K562 (cell line): ENCODE measurements around the gene MATCAP1. TPM values are rescaled to one million over a fixed set of nuclear protein-coding genes. Genes with fewer than 3 reads are reported as not detected.

Experiments
- ATAC-seq: fragments of 200-7000 bp; cut with Tn5 transposase; 3 replicates; pipeline ENCODE4 v1.9.1; 2020; ENCODE audit warnings: moderate library complexity
- BruUV-seq: library from RNA; stranded (reverse); fragments of 400-500 nt; replicated peaks from 2 replicates; lab custom pipeline; 2021; lab: Mats Ljungman, UMichigan
- CTCF ChIA-PET: fragments of 300-600 bp; formaldehyde crosslinking; extraction: SDS; loops from one replicate; lab custom pipeline; 2021; ENCODE audit warnings: low intra/inter-chr PET ratio; lab: Yijun Ruan, JAX
- POLR2A ChIA-PET: fragments of 300-600, 350-650 bp; sonication (Branson Sonifier 250); formaldehyde crosslinking; extraction: SDS; loops from one replicate; lab custom pipeline; 2021; ENCODE audit warnings: antibody characterized with exemption, inconsistent platforms; lab: Yijun Ruan, JAX
- DNase-seq, 4 experiments: peaks; one replicate each; pipeline versions ENCODE4 v3.0.0 to v3.0.0-alpha.2; 2011 to 2018; ENCODE audit warnings: low spot score in 3 of 4, mixed read lengths in 3 of 4; ENCODE audit errors: extremely low read depth in 1 of 4
- FAIRE-seq: peaks from 2 replicates; lab custom pipeline; 2011; peaks lifted over from hg19 to GRCh38; lab: Jason Lieb, UNC
- H2AFZ ChIP-seq: 2 replicates; pipeline ENCODE4 v1.6.0; 2011; ENCODE audit warnings: low read depth, low read length, control low read depth, inconsistent platforms
- H3K27ac ChIP-seq: fragments of 200-600 bp; 3 replicates; pipeline ENCODE4 v1.8.0; 2011; ENCODE audit warnings: low read depth, mild to moderate bottlenecking, control low read depth, inconsistent platforms, low read length, moderate library complexity, mixed read lengths; ENCODE audit errors: extremely low read depth
- H3K27me3 ChIP-seq, 2 experiments: fragments of 300-600 bp in 1 of 2; 2 replicates in 1 of 2; 3 replicates in 1 of 2; pipeline versions ENCODE4 v1.6.0 to v1.8.0; 2011; ENCODE audit warnings: inconsistent platforms in 2 of 2, low read length in 2 of 2, mild to moderate bottlenecking in 1 of 2, mixed read lengths in 1 of 2, moderate library complexity in 1 of 2; ENCODE audit not compliant: control insufficient read depth in 2 of 2, insufficient read depth in 2 of 2
- H3K36me3 ChIP-seq: fragments of 300-600 bp; 3 replicates; pipeline ENCODE4 v1.8.0; 2011; ENCODE audit warnings: mild to moderate bottlenecking, low read length, inconsistent platforms; ENCODE audit not compliant: control insufficient read depth, insufficient read depth
- H3K4me1 ChIP-seq, 2 experiments: fragments of 200-600 bp in 1 of 2; replicated peaks in 1 of 2; 2 replicates in 1 of 2; 3 replicates in 1 of 2; pipeline versions ENCODE4 v1.5.1 to v1.8.0; 2011; ENCODE audit warnings: inconsistent platforms in 2 of 2, low read length in 2 of 2, mild to moderate bottlenecking in 1 of 2, mixed read lengths in 1 of 2, moderate library complexity in 1 of 2; ENCODE audit not compliant: control insufficient read depth in 2 of 2, insufficient read depth in 2 of 2
- H3K4me2 ChIP-seq: 2 replicates; pipeline ENCODE4 v1.6.1; 2011; ENCODE audit warnings: low read length, control low read depth, inconsistent platforms, mixed read lengths; ENCODE audit not compliant: insufficient read depth
- H3K4me3 ChIP-seq: fragments of 200-600 bp; sonication (generic), shearing (Covaris generic); 2 replicates; pipeline ENCODE4 v1.5.1; 2016; ENCODE audit warnings: control low read depth, inconsistent platforms
- H3K79me2 ChIP-seq: fragments of 200-600 bp; 3 replicates; pipeline ENCODE4 v1.8.0; 2011; ENCODE audit warnings: low read length, inconsistent platforms; ENCODE audit not compliant: control insufficient read depth, insufficient read depth
- H3K9ac ChIP-seq, 2 experiments: 2 replicates each; pipeline versions ENCODE4 v1.6.0 to v1.6.1; 2011; ENCODE audit warnings: low read depth in 2 of 2, low read length in 2 of 2, control low read depth in 1 of 2, inconsistent platforms in 1 of 2, mild to moderate bottlenecking in 1 of 2, mixed read lengths in 1 of 2; ENCODE audit not compliant: insufficient read depth in 1 of 2
- H3K9me1 ChIP-seq: one replicate; pipeline ENCODE4 v1.6.0; 2011; ENCODE audit warnings: inconsistent platforms, mild to moderate bottlenecking, low read length, moderate library complexity; ENCODE audit not compliant: control insufficient read depth, insufficient read depth
- H3K9me3 ChIP-seq: replicated peaks from 2 replicates; pipeline ENCODE4 v1.5.1; 2011; ENCODE audit warnings: low read depth, low read length, inconsistent platforms; ENCODE audit not compliant: control insufficient read depth, insufficient read depth
- H4K20me1 ChIP-seq: replicated peaks from 2 replicates; pipeline ENCODE4 v1.6.1; 2011; ENCODE audit warnings: low read length, inconsistent platforms, mixed read lengths; ENCODE audit not compliant: control insufficient read depth, insufficient read depth
- ARID2 ChIP-seq: fragments of 450-650 bp; IDR thresholded peaks from 2 replicates; pipeline ENCODE4 v1.6.1; 2017; ENCODE audit warnings: antibody characterized with exemption, mild to moderate bottlenecking
- ATF7 ChIP-seq: fragments of 450-650 bp; IDR thresholded peaks from 2 replicates; pipeline ENCODE4 v1.7.1; 2014; ENCODE audit warnings: mild to moderate bottlenecking, moderate library complexity
- DACH1 ChIP-seq: fragments of 450-650 bp; IDR thresholded peaks from 2 replicates; pipeline ENCODE4 v1.6.1; 2018; ENCODE audit not compliant: partially characterized antibody
- FOXP1 ChIP-seq: sonication (generic); formaldehyde crosslinking; IDR thresholded peaks from 2 replicates; pipeline ENCODE4 v1.8.0; 2022; ENCODE audit warnings: mild to moderate bottlenecking, missing genetic modification reagents
- HNRNPLL ChIP-seq: fragments of 200-400 bp; formaldehyde crosslinking; IDR thresholded peaks from 2 replicates; pipeline ENCODE4 v1.6.1; 2017; ENCODE audit warnings: low read length, low read depth, mild to moderate bottlenecking; ENCODE audit not compliant: poor library complexity, severe bottlenecking
- IFI16 ChIP-seq: fragments of 250-450 bp; sonication (Bioruptor Pico); IDR thresholded peaks from 2 replicates; pipeline ENCODE4 v2.1.2; 2022; ENCODE audit warnings: mild to moderate bottlenecking, inconsistent platforms
- KAT7 ChIP-seq: sonication (generic); formaldehyde crosslinking; IDR thresholded peaks from 2 replicates; pipeline ENCODE4 v1.8.0; 2022; ENCODE audit warnings: missing genetic modification reagents, mild to moderate bottlenecking, borderline replicate concordance
- WGBS: fragments of 100-300 bp; shearing (Covaris generic); methylation state at CpG from one replicate; pipeline ENCODE4 v1.1.6; 2016; ENCODE audit warnings: low coverage, mixed read lengths; ENCODE audit not compliant: insufficient coverage; ENCODE audit errors: missing lambda C conversion rate; 5-methylcytosine and 5-hydroxymethylcytosine counted together
- in situ Hi-C: fragments of 300-500 bp; cut with MboI; formaldehyde crosslinking; loops from 4 replicates; pipeline ENCODE4 v1.15.0; 2018; ENCODE audit warnings: inconsistent platforms, mixed read lengths
- intact Hi-C: fragments of 100-400 bp; cut with micrococcal nuclease; formaldehyde crosslinking; loops from 2 replicates; pipeline ENCODE4 v1.14.2; 2022
- polyA plus RNA-seq, 8 experiments: library from polyadenylated mRNA; depleted of rRNA in 4 of 8; stranded (reverse) in 5 of 8; unstranded in 3 of 8; fragments of >200 nt; fragmentation: Nextera tagmentation in 2 of 8; fragmentation: Illumina TruSeq in 1 of 8; extraction: Ambion mirVana in 2 of 8; extraction: Trizol in 1 of 8; gene quantifications; 2 replicates each; pipeline versions ENCODE4 v1.2.1 to v1.2.3, GENCODE V29; 2011 to 2014; ENCODE audit warnings: inconsistent platforms in 1 of 8, missing spikeins in 1 of 8
- total RNA-seq, 7 experiments: library from RNA; depleted of rRNA in 6 of 7; stranded (reverse); fragments of >200 nt in 6 of 7; fragmentation: Illumina TruSeq in 2 of 7; extraction: Trizol in 2 of 7; gene quantifications; 2 replicates each; pipeline versions ENCODE4 v1.2.1 to v1.2.3, GENCODE V29; 2011 to 2021; ENCODE audit warnings: low replicate concordance in 1 of 7
- TF ChIP-seq, protein P1 (sequence below): sonication (generic); formaldehyde crosslinking; IDR thresholded peaks from 2 replicates; pipeline ENCODE4 v1.8.0; 2022; ENCODE audit warnings: missing genetic modification reagents, mild to moderate bottlenecking, moderate library complexity, borderline replicate concordance

Gene MATCAP1
- total and polyA plus RNA-seq, 9 of the 15 experiments (the other 6 are each of a cell fraction or from before 2014, with no cell fraction given) = 3.4 to 20.5 (median 10.3) TPM

GRCh38 chr16:67192781-67193361 lies 9.1 kb upstream of the MATCAP1 start:
- FAIRE-seq (no peak), ATAC-seq (no peak; the same call in 2 of the 3 replicates), DNase-seq (peak in 2 of 4 experiments; percentile 50 to 53)
- Histone ChIP-seq H4K20me1 (no peaks in the 10 kb centered on the region), H3K9me3 (no peaks in the 10 kb centered on the region), H3K79me2 (peaks cover 46% of the 10 kb centered on the region), H3K4me1 (peaks cover 38 to 64% of the 10 kb centered on the region in 2 experiments), H3K27ac (peak overlapping the region; percentile 63), H3K4me2 (peak overlapping the region; percentile 97), H3K4me3 (peak overlapping the region; percentile 83), H3K9ac (peak overlapping the region; percentile 88 to 95), H3K36me3 (peaks cover 51% of the 10 kb centered on the region), H2AFZ (no peak overlapping the region), H3K9me1 (no peaks in the 10 kb centered on the region), H3K27me3 (no peaks in the 10 kb centered on the region)
- in situ Hi-C loops (no loop called here), intact Hi-C loops (loop anchor here (2.0 to 5.0 kb wide), 2 partner anchors 34 to 54 kb away; partner anchors contain the start of genes FHOD1 and TMEM208)
- ChIA-PET CTCF (no interaction called here), POLR2A (interaction anchor here (0.6 to 1.1 kb wide), 4 partner anchors 14 to 1178 kb away, joined by 3 to 4 read pairs (median 3); no protein-coding TSS in a partner anchor)
- WGBS = 0% methylated on average over 16 of the region's 17 CpGs
- no TSS peak for BruUV-seq
- peak; percentile 59 for TF ChIP-seq DACH1
- TF ChIP-seq ATF7 = no peak
- TF ChIP-seq HNRNPLL = peak; percentile 22
- TF ChIP-seq ARID2 = no peak
- TF ChIP-seq KAT7 (CRISPR knock-in tag) = peak; percentile 51; the same call in 1 of the 2 replicates
- TF ChIP-seq FOXP1 (CRISPR knock-in tag) = 0 out of 2 replicates have a peak, but pooled peaks have one; percentile 21
- no peak for TF ChIP-seq IFI16 (CRISPR knock-in tag)
- TF ChIP-seq, protein P1, sequence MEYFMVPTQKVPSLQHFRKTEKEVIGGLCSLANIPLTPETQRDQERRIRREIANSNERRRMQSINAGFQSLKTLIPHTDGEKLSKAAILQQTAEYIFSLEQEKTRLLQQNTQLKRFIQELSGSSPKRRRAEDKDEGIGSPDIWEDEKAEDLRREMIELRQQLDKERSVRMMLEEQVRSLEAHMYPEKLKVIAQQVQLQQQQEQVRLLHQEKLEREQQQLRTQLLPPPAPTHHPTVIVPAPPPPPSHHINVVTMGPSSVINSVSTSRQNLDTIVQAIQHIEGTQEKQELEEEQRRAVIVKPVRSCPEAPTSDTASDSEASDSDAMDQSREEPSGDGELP (CRISPR knock-in tag) = peak; percentile 66
